Hematopoietic multipotent progenitor cell treated with erythropoietin and hydrocortisone succinate and interleukin-3 and kit ligand, for 8 days (in vitro differentiated cells): ENCODE data around the gene GPR84.

ENCODE experiments used
- DNase-seq: peaks from one replicate; pipeline ENCODE4 v3.0.0-alpha.2; 2015

The GPR84 gene

GRCh38 chr12:54373649-54374561 lies 9.6 kb upstream of the GPR84 start:
- no peak for DNase-seq

- DNase-seq = no peak
Observed at GRCh38 chr12:54372113-54372806, 8.0 kb upstream of the GPR84 start.

GRCh38 chr12:54371328-54372112 lies 7.2 kb upstream of the GPR84 start:
- peak; percentile 29 for DNase-seq

- no peak for DNase-seq
Observed at GRCh38 chr12:54370171-54370730, 6.0 kb upstream of the GPR84 start.

GRCh38 chr12:54369597-54370131 lies 5.4 kb upstream of the GPR84 start:
- no peak for DNase-seq

- DNase-seq = peak; percentile 91
Observed at GRCh38 chr12:54368709-54369596, 4.7 kb upstream of the GPR84 start.

GRCh38 chr12:54368025-54368708 lies 3.9 kb upstream of the GPR84 start:
- no peak for DNase-seq

- DNase-seq = no peak
Observed at GRCh38 chr12:54363618-54364017, 668 bp downstream of the GPR84 start.

- no peak for DNase-seq
Observed at GRCh38 chr12:54363047-54363446, 1.2 kb downstream of the GPR84 start.

- DNase-seq = peak; percentile 81
Observed at GRCh38 chr12:54360717-54361456, 3.4 kb downstream of the GPR84 start.

- DNase-seq = no peak
Observed at GRCh38 chr12:54359762-54360351, 4.4 kb downstream of the GPR84 start.

GRCh38 chr12:54358945-54359761 lies 5.1 kb downstream of the GPR84 start:
- DNase-seq = peak; percentile 95

- no peak for DNase-seq
Observed at GRCh38 chr12:54358191-54358944, 5.9 kb downstream of the GPR84 start.

- DNase-seq = no peak
Observed at GRCh38 chr12:54357506-54358190, 6.6 kb downstream of the GPR84 start.

GRCh38 chr12:54356951-54357356 lies 7.3 kb downstream of the GPR84 start:
- DNase-seq = no peak

- DNase-seq = no peak
Observed at GRCh38 chr12:54356228-54356627, 8.1 kb downstream of the GPR84 start.

GRCh38 chr12:54355104-54355815 lies 9.0 kb downstream of the GPR84 start:
- no peak for DNase-seq
